WTC11 (cell line): ENCODE measurements around the gene SMCO2. TPM values are rescaled to one million over a fixed set of nuclear protein-coding genes. Genes with fewer than 3 reads are reported as not detected.

ENCODE experiments used
- ATAC-seq: fragments of 200-7000 bp; cut with Tn5 transposase; 2 replicates; pipeline ENCODE4 v1.10.0; 2021; ENCODE audit warnings: mild to moderate bottlenecking, moderate library complexity
- CTCF ChIA-PET: fragments of 300-600 bp; sonication (Branson Sonifier 250); formaldehyde crosslinking; loops from one replicate; lab custom pipeline; 2021; ENCODE audit warnings: antibody characterized with exemption; lab: Charles Lee
- POLR2A ChIA-PET: fragments of 350-600 bp; sonication (Branson Sonifier 250); formaldehyde crosslinking; loops from one replicate; lab custom pipeline; 2021; ENCODE audit warnings: antibody characterized with exemption; lab: Charles Lee
- DNase-seq: peaks from one replicate; pipeline ENCODE4 v3.0.0; 2021; ENCODE audit warnings: low spot score
- H3K27ac Mint-ChIP-seq: 2 replicates; pipeline ENCODE4 v1.8.0; 2021; ENCODE audit warnings: mixed read lengths
- H3K27me3 Mint-ChIP-seq: 2 replicates; pipeline ENCODE4 v1.8.0; 2021; ENCODE audit warnings: low read depth, mild to moderate bottlenecking, moderate library complexity, mixed read lengths
- H3K36me3 Mint-ChIP-seq: 2 replicates; pipeline ENCODE4 v1.8.0; 2021; ENCODE audit warnings: mixed read lengths
- H3K4me1 Mint-ChIP-seq: 2 replicates; pipeline ENCODE4 v1.8.0; 2022; ENCODE audit warnings: mixed read lengths
- H3K4me3 Mint-ChIP-seq: 2 replicates; pipeline ENCODE4 v1.8.0; 2021; ENCODE audit warnings: mild to moderate bottlenecking, moderate library complexity, mixed read lengths
- H3K9me3 Mint-ChIP-seq: 2 replicates; pipeline ENCODE4 v1.8.0; 2021; ENCODE audit warnings: mixed read lengths
- GRHL2 ChIP-seq: fragments of 250-450 bp; sonication (Bioruptor Pico); IDR thresholded peaks from 2 replicates; pipeline ENCODE4 v1.8.0; 2022; ENCODE audit warnings: mild to moderate bottlenecking, moderate library complexity; ENCODE audit not compliant: insufficient replicate concordance, severe bottlenecking
- KAT7 ChIP-seq: sonication (generic); formaldehyde crosslinking; IDR thresholded peaks from 2 replicates; pipeline ENCODE4 v1.8.1; 2023; ENCODE audit warnings: missing genetic modification reagents, mild to moderate bottlenecking, borderline replicate concordance
- MYBL2 ChIP-seq: sonication (generic); formaldehyde crosslinking; IDR thresholded peaks from 2 replicates; pipeline ENCODE4 v1.8.1; 2023; ENCODE audit warnings: mild to moderate bottlenecking, moderate library complexity, missing genetic modification reagents
- NR3C1 ChIP-seq: sonication (generic); formaldehyde crosslinking; conservative IDR thresholded peaks from 2 replicates; pipeline ENCODE4 v1.8.1; 2023; ENCODE audit warnings: low read depth, mild to moderate bottlenecking, missing genetic modification reagents
- ZBTB21 ChIP-seq: sonication (generic); formaldehyde crosslinking; IDR thresholded peaks from 2 replicates; pipeline ENCODE4 v1.8.1; 2023; ENCODE audit warnings: mild to moderate bottlenecking, missing genetic modification reagents, borderline replicate concordance
- ZNF671 ChIP-seq: fragments of 250-450 bp; sonication (Bioruptor Pico); IDR thresholded peaks from 2 replicates; pipeline ENCODE4 v1.8.0; 2021; ENCODE audit warnings: mild to moderate bottlenecking
- total RNA-seq: library from RNA; stranded (reverse); gene quantifications from 3 replicates; pipeline ENCODE4 v1.2.3, GENCODE V29; 2021
- TF ChIP-seq, protein P1 (sequence below): sonication (generic); formaldehyde crosslinking; IDR thresholded peaks from 2 replicates; pipeline ENCODE4 v1.8.0; 2023; ENCODE audit warnings: missing genetic modification reagents, mild to moderate bottlenecking, borderline replicate concordance
- TF ChIP-seq, protein P2 (sequence below): sonication (generic); formaldehyde crosslinking; IDR thresholded peaks from 2 replicates; pipeline ENCODE4 v1.8.1; 2023; ENCODE audit warnings: mild to moderate bottlenecking, moderate library complexity, missing genetic modification reagents
- TF ChIP-seq, protein P3 (sequence below): sonication (generic); formaldehyde crosslinking; IDR thresholded peaks from 2 replicates; pipeline ENCODE4 v1.8.1; 2023; ENCODE audit warnings: mild to moderate bottlenecking, missing genetic modification reagents
- TF ChIP-seq, protein P4 (sequence below): sonication (generic); formaldehyde crosslinking; IDR thresholded peaks from 2 replicates; pipeline ENCODE4 v1.8.1; 2022; ENCODE audit warnings: low read depth, mild to moderate bottlenecking, moderate library complexity, missing genetic modification reagents, borderline replicate concordance
- TF ChIP-seq, protein P5 (sequence below): sonication (generic); formaldehyde crosslinking; IDR thresholded peaks from 2 replicates; pipeline ENCODE4 v1.8.1; 2023; ENCODE audit warnings: mild to moderate bottlenecking, missing genetic modification reagents, borderline replicate concordance
- TF ChIP-seq, protein P6 (sequence below): sonication (generic); formaldehyde crosslinking; IDR thresholded peaks from 2 replicates; pipeline ENCODE4 v1.8.0; 2022; ENCODE audit warnings: mild to moderate bottlenecking, missing genetic modification reagents
- TF ChIP-seq, protein P7 (sequence below): sonication (generic); formaldehyde crosslinking; IDR thresholded peaks from 2 replicates; pipeline ENCODE4 v1.8.1; 2022; ENCODE audit warnings: mild to moderate bottlenecking, missing genetic modification reagents, moderate library complexity, borderline replicate concordance
- TF ChIP-seq, protein P8 (sequence below): fragments of 250-450 bp; sonication (Bioruptor Pico); IDR thresholded peaks from 2 replicates; pipeline ENCODE4 v1.9.0; 2021; ENCODE audit warnings: mild to moderate bottlenecking
- TF ChIP-seq, protein P9 (sequence below): sonication (generic); formaldehyde crosslinking; IDR thresholded peaks from 2 replicates; pipeline ENCODE4 v1.8.0; 2022; ENCODE audit warnings: mild to moderate bottlenecking, missing genetic modification reagents
- TF ChIP-seq, protein P10 (sequence below): fragments of 250-450 bp; sonication (Bioruptor Pico); IDR thresholded peaks from 2 replicates; pipeline ENCODE4 v1.9.0; 2021; ENCODE audit warnings: moderate library complexity, mild to moderate bottlenecking, inconsistent platforms, borderline replicate concordance

SMCO2 gene
- total RNA-seq, 1 experiment from 2014 or later, result 0.52 TPM

DNA sequence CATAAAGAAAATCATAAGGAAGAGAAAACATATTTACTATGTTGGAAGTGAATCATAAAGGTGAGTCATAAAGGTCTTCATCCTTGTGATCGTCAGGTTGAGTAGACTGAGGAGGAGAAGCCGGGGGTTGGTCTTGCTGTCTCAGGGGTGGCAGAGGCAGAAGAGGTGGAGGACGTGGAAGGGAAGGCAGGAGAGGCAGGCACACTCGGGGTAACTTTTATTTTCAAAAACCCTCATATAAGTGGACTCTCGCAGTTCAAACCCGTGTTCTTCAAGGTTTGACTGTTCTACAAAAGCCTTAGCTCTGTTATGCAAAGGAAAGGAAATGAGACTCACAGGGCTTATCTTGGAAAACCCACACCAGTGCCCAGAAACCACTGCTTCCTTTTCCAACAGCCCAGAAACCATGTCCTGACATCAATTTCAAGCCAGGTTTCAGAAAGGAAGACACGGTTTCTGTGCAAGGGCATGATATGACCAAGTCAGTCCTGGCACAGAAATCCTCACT is 14.0 kb downstream of the SMCO2 start (continued):
- TF ChIP-seq, protein P1, sequence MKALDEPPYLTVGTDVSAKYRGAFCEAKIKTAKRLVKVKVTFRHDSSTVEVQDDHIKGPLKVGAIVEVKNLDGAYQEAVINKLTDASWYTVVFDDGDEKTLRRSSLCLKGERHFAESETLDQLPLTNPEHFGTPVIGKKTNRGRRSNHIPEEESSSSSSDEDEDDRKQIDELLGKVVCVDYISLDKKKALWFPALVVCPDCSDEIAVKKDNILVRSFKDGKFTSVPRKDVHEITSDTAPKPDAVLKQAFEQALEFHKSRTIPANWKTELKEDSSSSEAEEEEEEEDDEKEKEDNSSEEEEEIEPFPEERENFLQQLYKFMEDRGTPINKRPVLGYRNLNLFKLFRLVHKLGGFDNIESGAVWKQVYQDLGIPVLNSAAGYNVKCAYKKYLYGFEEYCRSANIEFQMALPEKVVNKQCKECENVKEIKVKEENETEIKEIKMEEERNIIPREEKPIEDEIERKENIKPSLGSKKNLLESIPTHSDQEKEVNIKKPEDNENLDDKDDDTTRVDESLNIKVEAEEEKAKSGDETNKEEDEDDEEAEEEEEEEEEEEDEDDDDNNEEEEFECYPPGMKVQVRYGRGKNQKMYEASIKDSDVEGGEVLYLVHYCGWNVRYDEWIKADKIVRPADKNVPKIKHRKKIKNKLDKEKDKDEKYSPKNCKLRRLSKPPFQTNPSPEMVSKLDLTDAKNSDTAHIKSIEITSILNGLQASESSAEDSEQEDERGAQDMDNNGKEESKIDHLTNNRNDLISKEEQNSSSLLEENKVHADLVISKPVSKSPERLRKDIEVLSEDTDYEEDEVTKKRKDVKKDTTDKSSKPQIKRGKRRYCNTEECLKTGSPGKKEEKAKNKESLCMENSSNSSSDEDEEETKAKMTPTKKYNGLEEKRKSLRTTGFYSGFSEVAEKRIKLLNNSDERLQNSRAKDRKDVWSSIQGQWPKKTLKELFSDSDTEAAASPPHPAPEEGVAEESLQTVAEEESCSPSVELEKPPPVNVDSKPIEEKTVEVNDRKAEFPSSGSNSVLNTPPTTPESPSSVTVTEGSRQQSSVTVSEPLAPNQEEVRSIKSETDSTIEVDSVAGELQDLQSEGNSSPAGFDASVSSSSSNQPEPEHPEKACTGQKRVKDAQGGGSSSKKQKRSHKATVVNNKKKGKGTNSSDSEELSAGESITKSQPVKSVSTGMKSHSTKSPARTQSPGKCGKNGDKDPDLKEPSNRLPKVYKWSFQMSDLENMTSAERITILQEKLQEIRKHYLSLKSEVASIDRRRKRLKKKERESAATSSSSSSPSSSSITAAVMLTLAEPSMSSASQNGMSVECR (CRISPR knock-in tag), result no peak
- TF ChIP-seq, protein P2, sequence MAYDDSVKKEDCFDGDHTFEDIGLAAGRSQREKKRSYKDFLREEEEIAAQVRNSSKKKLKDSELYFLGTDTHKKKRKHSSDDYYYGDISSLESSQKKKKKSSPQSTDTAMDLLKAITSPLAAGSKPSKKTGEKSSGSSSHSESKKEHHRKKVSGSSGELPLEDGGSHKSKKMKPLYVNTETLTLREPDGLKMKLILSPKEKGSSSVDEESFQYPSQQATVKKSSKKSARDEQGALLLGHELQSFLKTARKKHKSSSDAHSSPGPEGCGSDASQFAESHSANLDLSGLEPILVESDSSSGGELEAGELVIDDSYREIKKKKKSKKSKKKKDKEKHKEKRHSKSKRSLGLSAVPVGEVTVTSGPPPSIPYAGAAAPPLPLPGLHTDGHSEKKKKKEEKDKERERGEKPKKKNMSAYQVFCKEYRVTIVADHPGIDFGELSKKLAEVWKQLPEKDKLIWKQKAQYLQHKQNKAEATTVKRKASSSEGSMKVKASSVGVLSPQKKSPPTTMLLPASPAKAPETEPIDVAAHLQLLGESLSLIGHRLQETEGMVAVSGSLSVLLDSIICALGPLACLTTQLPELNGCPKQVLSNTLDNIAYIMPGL (CRISPR knock-in tag), result no peak
- TF ChIP-seq, protein P3, sequence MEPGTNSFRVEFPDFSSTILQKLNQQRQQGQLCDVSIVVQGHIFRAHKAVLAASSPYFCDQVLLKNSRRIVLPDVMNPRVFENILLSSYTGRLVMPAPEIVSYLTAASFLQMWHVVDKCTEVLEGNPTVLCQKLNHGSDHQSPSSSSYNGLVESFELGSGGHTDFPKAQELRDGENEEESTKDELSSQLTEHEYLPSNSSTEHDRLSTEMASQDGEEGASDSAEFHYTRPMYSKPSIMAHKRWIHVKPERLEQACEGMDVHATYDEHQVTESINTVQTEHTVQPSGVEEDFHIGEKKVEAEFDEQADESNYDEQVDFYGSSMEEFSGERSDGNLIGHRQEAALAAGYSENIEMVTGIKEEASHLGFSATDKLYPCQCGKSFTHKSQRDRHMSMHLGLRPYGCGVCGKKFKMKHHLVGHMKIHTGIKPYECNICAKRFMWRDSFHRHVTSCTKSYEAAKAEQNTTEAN (CRISPR knock-in tag), result no peak
- TF ChIP-seq NR3C1 (CRISPR knock-in tag), result no peak
- TF ChIP-seq, protein P4, sequence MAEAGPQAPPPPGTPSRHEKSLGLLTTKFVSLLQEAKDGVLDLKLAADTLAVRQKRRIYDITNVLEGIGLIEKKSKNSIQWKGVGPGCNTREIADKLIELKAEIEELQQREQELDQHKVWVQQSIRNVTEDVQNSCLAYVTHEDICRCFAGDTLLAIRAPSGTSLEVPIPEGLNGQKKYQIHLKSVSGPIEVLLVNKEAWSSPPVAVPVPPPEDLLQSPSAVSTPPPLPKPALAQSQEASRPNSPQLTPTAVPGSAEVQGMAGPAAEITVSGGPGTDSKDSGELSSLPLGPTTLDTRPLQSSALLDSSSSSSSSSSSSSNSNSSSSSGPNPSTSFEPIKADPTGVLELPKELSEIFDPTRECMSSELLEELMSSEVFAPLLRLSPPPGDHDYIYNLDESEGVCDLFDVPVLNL, result no peak

DNA sequence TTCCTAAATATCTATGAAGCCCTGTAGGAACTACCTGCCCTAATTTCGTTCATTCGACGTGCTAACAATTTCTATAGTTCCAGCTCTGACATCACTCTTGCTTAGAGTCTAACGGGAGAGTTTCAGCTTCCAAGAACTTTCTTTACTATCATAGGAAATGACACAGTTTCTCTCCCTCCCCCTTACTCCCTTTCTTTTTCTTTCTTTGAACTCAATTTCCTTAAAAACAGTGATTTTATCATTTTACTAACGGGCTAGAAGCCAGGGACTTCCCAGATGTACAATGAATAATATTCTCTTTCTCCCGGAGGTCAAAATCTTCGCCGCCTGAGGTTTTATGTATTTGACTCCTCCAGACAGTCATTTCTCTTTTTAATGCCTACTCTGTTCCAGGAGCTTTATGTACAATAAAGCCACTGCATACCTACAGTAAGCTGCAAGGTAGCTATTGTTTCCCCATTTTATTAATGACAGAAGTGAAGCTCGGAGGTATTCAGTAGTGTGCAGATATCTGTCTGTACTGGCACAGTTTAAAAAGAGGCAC is 15.7 kb downstream of the SMCO2 start:
- Mint-ChIP-seq H3K27me3 (no peaks in the 10 kb centered on the region; the same call in 1 of the 2 replicates), H3K36me3 (no peaks in the 10 kb centered on the region), H3K9me3 (no peaks in the 10 kb centered on the region), H3K27ac (no peak overlapping the region), H3K4me3 (no peak overlapping the region), H3K4me1 (no peaks in the 10 kb centered on the region)
- CTCF ChIA-PET, result interaction anchor here (0.6 kb wide), 1 partner anchor 156 kb away, joined by 3 read pairs; no protein-coding TSS in a partner anchor
- POLR2A ChIA-PET, result no interaction called here
- no peak for DNase-seq
- ATAC-seq, result no peak
- TF ChIP-seq, protein P5, sequence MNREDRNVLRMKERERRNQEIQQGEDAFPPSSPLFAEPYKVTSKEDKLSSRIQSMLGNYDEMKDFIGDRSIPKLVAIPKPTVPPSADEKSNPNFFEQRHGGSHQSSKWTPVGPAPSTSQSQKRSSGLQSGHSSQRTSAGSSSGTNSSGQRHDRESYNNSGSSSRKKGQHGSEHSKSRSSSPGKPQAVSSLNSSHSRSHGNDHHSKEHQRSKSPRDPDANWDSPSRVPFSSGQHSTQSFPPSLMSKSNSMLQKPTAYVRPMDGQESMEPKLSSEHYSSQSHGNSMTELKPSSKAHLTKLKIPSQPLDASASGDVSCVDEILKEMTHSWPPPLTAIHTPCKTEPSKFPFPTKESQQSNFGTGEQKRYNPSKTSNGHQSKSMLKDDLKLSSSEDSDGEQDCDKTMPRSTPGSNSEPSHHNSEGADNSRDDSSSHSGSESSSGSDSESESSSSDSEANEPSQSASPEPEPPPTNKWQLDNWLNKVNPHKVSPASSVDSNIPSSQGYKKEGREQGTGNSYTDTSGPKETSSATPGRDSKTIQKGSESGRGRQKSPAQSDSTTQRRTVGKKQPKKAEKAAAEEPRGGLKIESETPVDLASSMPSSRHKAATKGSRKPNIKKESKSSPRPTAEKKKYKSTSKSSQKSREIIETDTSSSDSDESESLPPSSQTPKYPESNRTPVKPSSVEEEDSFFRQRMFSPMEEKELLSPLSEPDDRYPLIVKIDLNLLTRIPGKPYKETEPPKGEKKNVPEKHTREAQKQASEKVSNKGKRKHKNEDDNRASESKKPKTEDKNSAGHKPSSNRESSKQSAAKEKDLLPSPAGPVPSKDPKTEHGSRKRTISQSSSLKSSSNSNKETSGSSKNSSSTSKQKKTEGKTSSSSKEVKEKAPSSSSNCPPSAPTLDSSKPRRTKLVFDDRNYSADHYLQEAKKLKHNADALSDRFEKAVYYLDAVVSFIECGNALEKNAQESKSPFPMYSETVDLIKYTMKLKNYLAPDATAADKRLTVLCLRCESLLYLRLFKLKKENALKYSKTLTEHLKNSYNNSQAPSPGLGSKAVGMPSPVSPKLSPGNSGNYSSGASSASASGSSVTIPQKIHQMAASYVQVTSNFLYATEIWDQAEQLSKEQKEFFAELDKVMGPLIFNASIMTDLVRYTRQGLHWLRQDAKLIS (CRISPR knock-in tag), result no peak
- TF ChIP-seq, protein P6, sequence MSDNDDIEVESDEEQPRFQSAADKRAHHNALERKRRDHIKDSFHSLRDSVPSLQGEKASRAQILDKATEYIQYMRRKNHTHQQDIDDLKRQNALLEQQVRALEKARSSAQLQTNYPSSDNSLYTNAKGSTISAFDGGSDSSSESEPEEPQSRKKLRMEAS (CRISPR knock-in tag), result no peak
- TF ChIP-seq MYBL2 (CRISPR knock-in tag) (no peak), ZNF671 (CRISPR knock-in tag) (no peak), KAT7 (CRISPR knock-in tag) (no peak), GRHL2 (CRISPR knock-in tag) (no peak), ZBTB21 (CRISPR knock-in tag) (no peak)
- TF ChIP-seq, protein P7, sequence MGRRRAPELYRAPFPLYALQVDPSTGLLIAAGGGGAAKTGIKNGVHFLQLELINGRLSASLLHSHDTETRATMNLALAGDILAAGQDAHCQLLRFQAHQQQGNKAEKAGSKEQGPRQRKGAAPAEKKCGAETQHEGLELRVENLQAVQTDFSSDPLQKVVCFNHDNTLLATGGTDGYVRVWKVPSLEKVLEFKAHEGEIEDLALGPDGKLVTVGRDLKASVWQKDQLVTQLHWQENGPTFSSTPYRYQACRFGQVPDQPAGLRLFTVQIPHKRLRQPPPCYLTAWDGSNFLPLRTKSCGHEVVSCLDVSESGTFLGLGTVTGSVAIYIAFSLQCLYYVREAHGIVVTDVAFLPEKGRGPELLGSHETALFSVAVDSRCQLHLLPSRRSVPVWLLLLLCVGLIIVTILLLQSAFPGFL, result no peak
- TF ChIP-seq, protein P8, sequence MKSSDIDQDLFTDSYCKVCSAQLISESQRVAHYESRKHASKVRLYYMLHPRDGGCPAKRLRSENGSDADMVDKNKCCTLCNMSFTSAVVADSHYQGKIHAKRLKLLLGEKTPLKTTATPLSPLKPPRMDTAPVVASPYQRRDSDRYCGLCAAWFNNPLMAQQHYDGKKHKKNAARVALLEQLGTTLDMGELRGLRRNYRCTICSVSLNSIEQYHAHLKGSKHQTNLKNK (CRISPR knock-in tag), result no peak
- TF ChIP-seq, protein P9, sequence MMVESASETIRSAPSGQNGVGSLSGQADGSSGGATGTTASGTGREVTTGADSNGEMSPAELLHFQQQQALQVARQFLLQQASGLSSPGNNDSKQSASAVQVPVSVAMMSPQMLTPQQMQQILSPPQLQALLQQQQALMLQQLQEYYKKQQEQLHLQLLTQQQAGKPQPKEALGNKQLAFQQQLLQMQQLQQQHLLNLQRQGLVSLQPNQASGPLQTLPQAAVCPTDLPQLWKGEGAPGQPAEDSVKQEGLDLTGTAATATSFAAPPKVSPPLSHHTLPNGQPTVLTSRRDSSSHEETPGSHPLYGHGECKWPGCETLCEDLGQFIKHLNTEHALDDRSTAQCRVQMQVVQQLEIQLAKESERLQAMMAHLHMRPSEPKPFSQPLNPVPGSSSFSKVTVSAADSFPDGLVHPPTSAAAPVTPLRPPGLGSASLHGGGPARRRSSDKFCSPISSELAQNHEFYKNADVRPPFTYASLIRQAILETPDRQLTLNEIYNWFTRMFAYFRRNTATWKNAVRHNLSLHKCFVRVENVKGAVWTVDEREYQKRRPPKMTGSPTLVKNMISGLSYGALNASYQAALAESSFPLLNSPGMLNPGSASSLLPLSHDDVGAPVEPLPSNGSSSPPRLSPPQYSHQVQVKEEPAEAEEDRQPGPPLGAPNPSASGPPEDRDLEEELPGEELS, result no peak
- TF ChIP-seq, protein P10, sequence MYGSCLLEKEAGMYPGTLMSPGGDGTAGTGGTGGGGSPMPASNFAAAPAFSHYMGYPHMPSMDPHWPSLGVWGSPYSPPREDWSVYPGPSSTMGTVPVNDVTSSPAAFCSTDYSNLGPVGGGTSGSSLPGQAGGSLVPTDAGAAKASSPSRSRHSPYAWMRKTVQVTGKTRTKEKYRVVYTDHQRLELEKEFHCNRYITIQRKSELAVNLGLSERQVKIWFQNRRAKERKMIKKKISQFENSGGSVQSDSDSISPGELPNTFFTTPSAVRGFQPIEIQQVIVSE (CRISPR knock-in tag), result no peak
